HCT116 (cell line): ENCODE measurements around the gene ATXN7L1. TPM values are rescaled to one million over a fixed set of nuclear protein-coding genes. Genes with fewer than 3 reads are reported as not detected.

Experiments used
- ATAC-seq: fragments of 200-7000 bp; cut with Tn5 transposase; 2 replicates; pipeline ENCODE4 v1.9.1; 2020; ENCODE audit warnings: mild to moderate bottlenecking, moderate library complexity
- BruUV-seq: library from RNA; stranded (reverse); fragments of 400-500 nt; replicated peaks from 2 replicates; lab custom pipeline; 2021; lab: Mats Ljungman, UMichigan
- CTCF ChIA-PET: fragments of 300-600 bp; sonication (Branson Sonifier 250); formaldehyde crosslinking; loops from one replicate; lab custom pipeline; 2021; ENCODE audit warnings: antibody characterized with exemption; lab: Charles Lee
- POLR2A ChIA-PET: fragments of 300-600, 350-600 bp; sonication (Branson Sonifier 250); formaldehyde crosslinking; loops from one replicate; lab custom pipeline; 2021; ENCODE audit warnings: antibody characterized with exemption; lab: Charles Lee
- RAD21 ChIA-PET, 2 experiments: fragments of 300-600 bp; sonication (Branson Sonifier 250); formaldehyde crosslinking; loops; one replicate each; lab custom pipeline; 2023; ENCODE audit warnings: low total read pairs in 2 of 2; ENCODE audit not compliant: uncharacterized antibody in 2 of 2, unreplicated experiment in 2 of 2, low non-redundant PET in 1 of 2; lab: Charles Lee
- DNase-seq: peaks from one replicate; pipeline ENCODE4 v3.0.0-alpha.2; 2010; ENCODE audit warnings: low read depth, low spot score
- H2AFZ ChIP-seq: fragments of 200-600 bp; shearing (Covaris generic), sonication (generic); 2 replicates; pipeline ENCODE4 v1.6.1; 2017; ENCODE audit warnings: low read depth, mixed run types, mixed read lengths, antibody characterized with exemption, low read length; ENCODE audit not compliant: poor library complexity, severe bottlenecking
- H3K27ac ChIP-seq: 2 replicates; pipeline ENCODE4 v1.5.1; 2012; ENCODE audit warnings: low read depth, low read length
- H3K27me3 ChIP-seq: fragments of 200-600 bp; sonication (generic); 2 replicates; pipeline ENCODE4 v1.6.1; 2016; ENCODE audit warnings: mixed run types, low read length, mixed read lengths; ENCODE audit not compliant: insufficient read depth
- H3K36me3 ChIP-seq, 2 experiments: fragments of 200-500 bp in 1 of 2; fragments of 200-600 bp in 1 of 2; sonication (Bioruptor generic) in 1 of 2; sonication (generic) in 1 of 2; 2 replicates each; pipeline versions ENCODE4 v1.5.1 to v1.6.1; 2014 to 2016; ENCODE audit warnings: low read length in 2 of 2, inconsistent platforms in 1 of 2, mixed read lengths in 1 of 2, mixed run types in 1 of 2; ENCODE audit not compliant: insufficient read depth in 2 of 2, control insufficient read depth in 1 of 2
- H3K4me1 ChIP-seq, 2 experiments: fragments of 200-600 bp in 1 of 2; sonication (generic) in 1 of 2; 2 replicates each; pipeline versions ENCODE4 v1.5.1 to v1.6.1; 2012 to 2017; ENCODE audit warnings: low read length in 2 of 2, inconsistent platforms in 1 of 2, mild to moderate bottlenecking in 1 of 2, mixed read lengths in 1 of 2, mixed run types in 1 of 2, moderate library complexity in 1 of 2; ENCODE audit not compliant: insufficient read depth in 2 of 2, control insufficient read depth in 1 of 2
- H3K4me2 ChIP-seq: fragments of 200-600 bp; sonication (generic); 2 replicates; pipeline ENCODE4 v1.6.1; 2017; ENCODE audit warnings: mixed run types, low read length, mixed read lengths
- H3K4me3 ChIP-seq, 2 experiments: fragments of 200-600 bp in 1 of 2; sonication (generic) in 1 of 2; replicated peaks in 1 of 2; 2 replicates each; pipeline ENCODE4 v1.5.1; 2011 to 2016; ENCODE audit warnings: low read length in 2 of 2, control low read depth in 1 of 2, low read depth in 1 of 2, mild to moderate bottlenecking in 1 of 2, mixed read lengths in 1 of 2, mixed run types in 1 of 2
- H3K79me2 ChIP-seq: fragments of 200-600 bp; sonication (generic); 2 replicates; pipeline ENCODE4 v1.6.1; 2017; ENCODE audit warnings: mild to moderate bottlenecking, mixed run types, low read length, moderate library complexity, mixed read lengths; ENCODE audit not compliant: insufficient read depth
- H3K9ac ChIP-seq: fragments of 200-600 bp; sonication (generic); 2 replicates; pipeline ENCODE4 v1.6.1; 2016; ENCODE audit warnings: low read length, mixed read lengths
- H3K9me2 ChIP-seq: fragments of 200-600 bp; sonication (generic), shearing (Covaris generic); 2 replicates; pipeline ENCODE4 v1.6.1; 2017; ENCODE audit warnings: mixed run types, mild to moderate bottlenecking, moderate library complexity; ENCODE audit not compliant: insufficient read depth
- H3K9me3 ChIP-seq, 2 experiments: fragments of 200-500 bp in 1 of 2; fragments of 200-600 bp in 1 of 2; sonication (Bioruptor generic) in 1 of 2; sonication (generic) in 1 of 2; 2 replicates each; pipeline ENCODE4 v1.6.1; 2014 to 2017; ENCODE audit warnings: low read length in 2 of 2, mixed read lengths in 2 of 2, inconsistent platforms in 1 of 2, low read depth in 1 of 2, mild to moderate bottlenecking in 1 of 2, mixed run types in 1 of 2, moderate library complexity in 1 of 2; ENCODE audit not compliant: control insufficient read depth in 1 of 2, insufficient read depth in 1 of 2
- H4K20me1 ChIP-seq: fragments of 200-600 bp; sonication (generic), shearing (Covaris generic); 2 replicates; pipeline ENCODE4 v1.6.1; 2017; ENCODE audit warnings: mixed run types, mild to moderate bottlenecking, moderate library complexity; ENCODE audit not compliant: insufficient read depth
- CEBPB ChIP-seq: IDR thresholded peaks from 2 replicates; pipeline ENCODE4 v1.6.1; 2012; ENCODE audit warnings: low read depth
- EGR1 ChIP-seq: IDR thresholded peaks from 2 replicates; pipeline ENCODE4 v1.6.1; 2012; ENCODE audit warnings: low read depth
- ELF1 ChIP-seq: IDR thresholded peaks from 2 replicates; pipeline ENCODE4 v1.6.1; 2012; ENCODE audit warnings: low read depth, borderline replicate concordance
- FOSL1 ChIP-seq: IDR thresholded peaks from 2 replicates; pipeline ENCODE4 v1.6.1; 2012; ENCODE audit warnings: low read depth
- JUND ChIP-seq: IDR thresholded peaks from 2 replicates; pipeline ENCODE4 v1.6.1; 2012
- POLR2A ChIP-seq: IDR thresholded peaks from 2 replicates; pipeline ENCODE4 v1.7.0; 2011; ENCODE audit warnings: borderline replicate concordance; ENCODE audit not compliant: insufficient read depth, insufficient read length; ENCODE audit errors: extremely low read depth
- POLR2AphosphoS5 ChIP-seq: IDR thresholded peaks from 2 replicates; pipeline ENCODE4 v1.6.1; 2011; ENCODE audit warnings: mild to moderate bottlenecking, low read depth, low read length, moderate library complexity
- RAD21 ChIP-seq: IDR thresholded peaks from 2 replicates; pipeline ENCODE4 v1.6.1; 2012; ENCODE audit warnings: low read depth, mild to moderate bottlenecking
- REST ChIP-seq: IDR thresholded peaks from 2 replicates; pipeline ENCODE4 v1.6.1; 2012; ENCODE audit warnings: low read depth
- SIN3A ChIP-seq: IDR thresholded peaks from 2 replicates; pipeline ENCODE4 v1.6.1; 2012; ENCODE audit warnings: low read depth
- SP1 ChIP-seq: IDR thresholded peaks from 2 replicates; pipeline ENCODE4 v1.6.1; 2012; ENCODE audit warnings: low read depth
- SRF ChIP-seq: IDR thresholded peaks from 2 replicates; pipeline ENCODE4 v1.6.1; 2012; ENCODE audit warnings: low read depth
- TCF7L2 ChIP-seq: IDR thresholded peaks from 2 replicates; pipeline ENCODE4 v1.7.0; 2011; ENCODE audit warnings: borderline replicate concordance, inconsistent platforms; ENCODE audit not compliant: insufficient read depth, insufficient read length; ENCODE audit errors: extremely low read depth
- YY1 ChIP-seq: IDR thresholded peaks from 2 replicates; pipeline ENCODE4 v1.6.1; 2011; ENCODE audit warnings: low read length, low read depth, moderate library complexity, mild to moderate bottlenecking; ENCODE audit not compliant: insufficient replicate concordance; ENCODE audit errors: extremely low read depth
- ZFX ChIP-seq: fragments of 450-650 bp; IDR thresholded peaks from 2 replicates; pipeline ENCODE4 v1.6.1; 2017
- ZNF274 ChIP-seq: fragments of 200-500 bp; sonication (Bioruptor generic); IDR thresholded peaks from 2 replicates; pipeline ENCODE4 v1.6.1; 2014; ENCODE audit warnings: mild to moderate bottlenecking, low read depth, low read length, inconsistent platforms
- intact Hi-C: fragments of 100-400 bp; cut with micrococcal nuclease; formaldehyde crosslinking; loops from 2 replicates; pipeline ENCODE4 v1.10.0; 2022
- total RNA-seq: library from RNA; stranded (reverse); gene quantifications from one replicate; pipeline ENCODE4 v1.2.1, GENCODE V29; 2021; ENCODE audit not compliant: unreplicated experiment
- TF ChIP-seq, protein P1 (sequence below): IDR thresholded peaks from 2 replicates; pipeline ENCODE4 v1.6.1; 2012
- TF ChIP-seq, protein P2 (sequence below): IDR thresholded peaks from 2 replicates; pipeline ENCODE4 v1.6.1; 2011; ENCODE audit warnings: mild to moderate bottlenecking, low read length, moderate library complexity; ENCODE audit not compliant: insufficient replicate concordance; ENCODE audit errors: extremely low read depth
- TF ChIP-seq, protein P3 (sequence below): IDR thresholded peaks from 2 replicates; pipeline ENCODE4 v1.6.1; 2012
- TF ChIP-seq, protein P4 (sequence below), 3 experiments: fragments of 200-600 bp in 1 of 3; sonication (generic) in 1 of 3; IDR thresholded peaks in 2 of 3; conservative IDR thresholded peaks in 1 of 3; 2 replicates each; pipeline ENCODE4 v1.5.1; 2012 to 2017; ENCODE audit warnings: low read depth in 2 of 3, low read length in 2 of 3, antibody characterized with exemption in 1 of 3, borderline replicate concordance in 1 of 3, control low read depth in 1 of 3, mild to moderate bottlenecking in 1 of 3, mixed read lengths in 1 of 3, mixed run types in 1 of 3, moderate library complexity in 1 of 3; ENCODE audit not compliant: insufficient read depth in 1 of 3

The ATXN7L1 gene
- total RNA-seq, 1 experiment from 2014 or later: 11.5 TPM

- intact Hi-C loops: no loop called here
- H3K27ac ChIP-seq: no peak overlapping the region
- no peak for DNase-seq
Observed at GRCh38 chr7:105906695-105907094, 30.3 kb upstream of the ATXN7L1 start.

More at GRCh38 chr7:105906695-105907094, 30.3 kb upstream of the ATXN7L1 start:
- Histone ChIP-seq H4K20me1 (no peaks in the 10 kb centered on the region), H3K9me2 (no peaks in the 10 kb centered on the region), H3K79me2 (no peaks in the 10 kb centered on the region; the same call in 1 of the 2 replicates), H2AFZ (no peak overlapping the region), H3K9me3 (no peaks in the 10 kb centered on the region), H3K27me3 (no peaks in the 10 kb centered on the region), H3K36me3 (peaks cover 0 to 8% of the 10 kb centered on the region in 2 experiments; a peak in 1 of 4 replicates), H3K9ac (no peak overlapping the region), H3K4me1 (no peaks in the 10 kb centered on the region; a peak in 1 of 4 replicates), H3K4me2 (no peak overlapping the region), H3K4me3 (no peak overlapping the region)
- RAD21 ChIA-PET: no interaction called here
- no peak for ATAC-seq
- BruUV-seq: no TSS peak
- no peak for TF ChIP-seq FOSL1
- no peak for TF ChIP-seq SRF
- no peak for TF ChIP-seq TCF7L2
- TF ChIP-seq, protein P1, sequence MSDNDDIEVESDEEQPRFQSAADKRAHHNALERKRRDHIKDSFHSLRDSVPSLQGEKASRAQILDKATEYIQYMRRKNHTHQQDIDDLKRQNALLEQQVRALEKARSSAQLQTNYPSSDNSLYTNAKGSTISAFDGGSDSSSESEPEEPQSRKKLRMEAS: no peak
- TF ChIP-seq SIN3A: no peak
- TF ChIP-seq POLR2AphosphoS5: no peak
- TF ChIP-seq ELF1: no peak
- TF ChIP-seq CEBPB: no peak
- TF ChIP-seq EGR1: no peak
- TF ChIP-seq RAD21: no peak
- TF ChIP-seq, protein P2, sequence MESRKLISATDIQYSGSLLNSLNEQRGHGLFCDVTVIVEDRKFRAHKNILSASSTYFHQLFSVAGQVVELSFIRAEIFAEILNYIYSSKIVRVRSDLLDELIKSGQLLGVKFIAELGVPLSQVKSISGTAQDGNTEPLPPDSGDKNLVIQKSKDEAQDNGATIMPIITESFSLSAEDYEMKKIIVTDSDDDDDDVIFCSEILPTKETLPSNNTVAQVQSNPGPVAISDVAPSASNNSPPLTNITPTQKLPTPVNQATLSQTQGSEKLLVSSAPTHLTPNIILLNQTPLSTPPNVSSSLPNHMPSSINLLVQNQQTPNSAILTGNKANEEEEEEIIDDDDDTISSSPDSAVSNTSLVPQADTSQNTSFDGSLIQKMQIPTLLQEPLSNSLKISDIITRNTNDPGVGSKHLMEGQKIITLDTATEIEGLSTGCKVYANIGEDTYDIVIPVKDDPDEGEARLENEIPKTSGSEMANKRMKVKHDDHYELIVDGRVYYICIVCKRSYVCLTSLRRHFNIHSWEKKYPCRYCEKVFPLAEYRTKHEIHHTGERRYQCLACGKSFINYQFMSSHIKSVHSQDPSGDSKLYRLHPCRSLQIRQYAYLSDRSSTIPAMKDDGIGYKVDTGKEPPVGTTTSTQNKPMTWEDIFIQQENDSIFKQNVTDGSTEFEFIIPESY: no peak
- no peak for TF ChIP-seq YY1
- TF ChIP-seq POLR2A: no peak
- TF ChIP-seq JUND: no peak
- TF ChIP-seq, protein P3, sequence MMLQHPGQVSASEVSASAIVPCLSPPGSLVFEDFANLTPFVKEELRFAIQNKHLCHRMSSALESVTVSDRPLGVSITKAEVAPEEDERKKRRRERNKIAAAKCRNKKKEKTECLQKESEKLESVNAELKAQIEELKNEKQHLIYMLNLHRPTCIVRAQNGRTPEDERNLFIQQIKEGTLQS: no peak
- no peak for TF ChIP-seq ZFX
- no peak for TF ChIP-seq SP1
- TF ChIP-seq ZNF274: no peak
- no peak for TF ChIP-seq REST
- TF ChIP-seq, protein P4, sequence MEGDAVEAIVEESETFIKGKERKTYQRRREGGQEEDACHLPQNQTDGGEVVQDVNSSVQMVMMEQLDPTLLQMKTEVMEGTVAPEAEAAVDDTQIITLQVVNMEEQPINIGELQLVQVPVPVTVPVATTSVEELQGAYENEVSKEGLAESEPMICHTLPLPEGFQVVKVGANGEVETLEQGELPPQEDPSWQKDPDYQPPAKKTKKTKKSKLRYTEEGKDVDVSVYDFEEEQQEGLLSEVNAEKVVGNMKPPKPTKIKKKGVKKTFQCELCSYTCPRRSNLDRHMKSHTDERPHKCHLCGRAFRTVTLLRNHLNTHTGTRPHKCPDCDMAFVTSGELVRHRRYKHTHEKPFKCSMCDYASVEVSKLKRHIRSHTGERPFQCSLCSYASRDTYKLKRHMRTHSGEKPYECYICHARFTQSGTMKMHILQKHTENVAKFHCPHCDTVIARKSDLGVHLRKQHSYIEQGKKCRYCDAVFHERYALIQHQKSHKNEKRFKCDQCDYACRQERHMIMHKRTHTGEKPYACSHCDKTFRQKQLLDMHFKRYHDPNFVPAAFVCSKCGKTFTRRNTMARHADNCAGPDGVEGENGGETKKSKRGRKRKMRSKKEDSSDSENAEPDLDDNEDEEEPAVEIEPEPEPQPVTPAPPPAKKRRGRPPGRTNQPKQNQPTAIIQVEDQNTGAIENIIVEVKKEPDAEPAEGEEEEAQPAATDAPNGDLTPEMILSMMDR (IDR thresholded peaks at IDR 0.05 in 2 of 3, conservative IDR thresholded peaks at IDR 0.05 in 1 of 3; ENCODE audit: borderline replicate concordance in 1 of 3, insufficient read depth in 1 of 3, low read depth in 2 of 3, low read length in 2 of 3): no peak
- POLR2A ChIA-PET: no interaction called here
- CTCF ChIA-PET: no interaction called here
